ENCODE measurements around the gene CACNA2D1.
"Not testable (repeated sequence)": the region's sequence is repeated elsewhere in the genome, so short reads cannot be mapped to it uniquely, and the experiment has no call there.

Gene CACNA2D1

DNA sequence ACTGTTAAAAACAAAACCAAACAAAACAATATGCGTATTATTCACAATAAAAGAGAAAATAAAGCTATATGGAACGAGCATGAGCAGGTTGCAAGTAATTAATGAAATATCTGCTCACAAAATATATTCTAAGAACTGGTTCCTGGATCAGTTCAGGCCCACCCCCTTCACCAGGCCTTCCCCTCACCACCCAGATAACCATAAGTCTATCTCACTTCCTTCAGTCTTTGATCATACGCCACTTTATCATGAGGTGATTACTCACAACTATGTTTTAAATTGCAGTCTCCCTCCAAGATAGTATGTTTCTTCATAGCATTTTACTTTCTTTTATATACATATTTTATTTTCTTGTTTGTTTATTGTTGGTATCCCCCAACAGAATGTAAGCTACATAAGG is 410.7 kb downstream of the CACNA2D1 start:
- no peak for DNase-seq

DNA sequence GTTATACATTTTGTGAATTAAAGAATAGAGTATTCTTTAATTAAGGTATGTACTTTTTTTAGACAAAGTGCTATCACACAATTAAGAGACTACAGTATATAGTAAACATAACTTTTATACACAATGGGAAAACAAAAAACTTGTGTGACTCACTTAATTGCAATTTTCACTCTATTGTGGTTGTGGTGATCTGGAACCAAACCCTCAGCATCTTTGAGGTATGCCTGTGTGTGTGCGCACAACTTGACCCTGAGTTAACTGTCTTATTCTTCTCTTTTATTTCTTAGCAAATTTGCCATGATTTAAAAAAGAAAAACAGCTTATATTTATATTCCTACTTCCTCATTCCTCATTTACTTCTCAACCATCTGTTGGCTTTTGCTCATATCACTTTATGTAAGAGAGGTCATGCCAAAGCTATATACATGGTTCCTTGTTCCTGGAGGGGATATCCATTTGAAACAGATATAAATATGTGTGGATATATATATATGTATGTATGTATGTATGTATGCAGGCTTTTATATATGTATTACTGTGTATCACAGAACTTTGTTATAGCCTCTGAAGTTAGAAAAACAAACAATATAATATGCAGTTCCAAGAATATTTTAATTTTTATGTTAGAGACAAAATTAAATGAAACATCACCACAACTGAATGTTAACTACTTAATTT is 414.2 kb downstream of the CACNA2D1 start:
- DNase-seq: peak; percentile 13

DNA sequence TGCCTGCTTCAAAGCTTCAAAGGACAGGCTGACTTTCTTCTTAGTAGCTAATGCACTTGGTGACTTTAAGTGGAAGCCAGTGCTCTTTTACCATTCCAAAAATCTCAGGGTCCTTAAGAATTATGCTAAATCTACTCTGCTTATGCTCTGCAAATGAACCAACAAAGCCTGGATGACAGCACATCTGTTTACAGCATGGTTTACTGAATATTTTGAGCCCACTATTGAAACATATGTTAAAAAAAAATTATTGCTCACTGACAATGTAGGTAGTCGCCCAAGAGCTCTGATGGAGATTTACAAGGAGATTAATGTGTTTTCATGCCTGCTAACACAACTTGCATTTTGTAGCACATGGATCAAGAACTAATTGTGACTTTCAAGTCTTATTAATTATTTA is 415.5 kb downstream of the CACNA2D1 start:
- no peak for DNase-seq

DNA sequence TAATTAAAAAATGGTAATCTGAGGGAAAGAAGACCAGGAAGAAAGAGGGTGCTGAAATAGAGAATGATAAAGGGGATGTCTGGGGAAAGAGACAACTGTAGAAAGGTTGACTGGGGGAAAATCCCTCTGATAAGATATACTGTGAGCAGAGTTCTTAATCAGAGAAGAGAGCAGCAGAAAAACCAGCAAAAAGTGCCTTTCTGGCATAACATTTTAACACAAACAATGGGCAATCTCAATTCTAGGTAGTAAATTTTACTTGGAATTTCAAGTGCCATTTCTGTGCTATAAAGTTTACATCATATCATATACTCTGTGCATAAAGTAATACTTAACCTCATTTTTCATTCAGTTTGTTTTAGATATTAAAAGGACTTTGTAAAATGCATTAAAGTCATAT is 421.9 kb downstream of the CACNA2D1 start:
- no peak for DNase-seq

DNA sequence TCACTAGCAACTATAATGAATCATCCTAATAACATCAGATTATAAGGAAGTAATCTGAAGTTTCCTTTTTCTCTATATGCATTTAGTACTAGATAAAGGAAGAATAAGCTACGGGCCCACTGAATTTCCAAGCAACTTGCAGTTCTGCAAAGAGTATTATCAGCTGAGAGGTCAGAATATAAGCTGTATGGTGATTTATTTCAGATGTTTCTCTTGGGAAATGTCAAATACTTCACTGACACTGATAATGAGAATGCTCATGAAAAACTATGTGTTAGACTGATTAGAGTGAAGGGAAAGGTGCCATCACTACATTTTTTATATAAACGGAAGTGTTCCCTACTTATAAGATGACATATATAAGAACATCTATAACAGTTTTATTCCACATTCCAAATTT is 422.5 kb downstream of the CACNA2D1 start:
- DNase-seq: no peak

DNA sequence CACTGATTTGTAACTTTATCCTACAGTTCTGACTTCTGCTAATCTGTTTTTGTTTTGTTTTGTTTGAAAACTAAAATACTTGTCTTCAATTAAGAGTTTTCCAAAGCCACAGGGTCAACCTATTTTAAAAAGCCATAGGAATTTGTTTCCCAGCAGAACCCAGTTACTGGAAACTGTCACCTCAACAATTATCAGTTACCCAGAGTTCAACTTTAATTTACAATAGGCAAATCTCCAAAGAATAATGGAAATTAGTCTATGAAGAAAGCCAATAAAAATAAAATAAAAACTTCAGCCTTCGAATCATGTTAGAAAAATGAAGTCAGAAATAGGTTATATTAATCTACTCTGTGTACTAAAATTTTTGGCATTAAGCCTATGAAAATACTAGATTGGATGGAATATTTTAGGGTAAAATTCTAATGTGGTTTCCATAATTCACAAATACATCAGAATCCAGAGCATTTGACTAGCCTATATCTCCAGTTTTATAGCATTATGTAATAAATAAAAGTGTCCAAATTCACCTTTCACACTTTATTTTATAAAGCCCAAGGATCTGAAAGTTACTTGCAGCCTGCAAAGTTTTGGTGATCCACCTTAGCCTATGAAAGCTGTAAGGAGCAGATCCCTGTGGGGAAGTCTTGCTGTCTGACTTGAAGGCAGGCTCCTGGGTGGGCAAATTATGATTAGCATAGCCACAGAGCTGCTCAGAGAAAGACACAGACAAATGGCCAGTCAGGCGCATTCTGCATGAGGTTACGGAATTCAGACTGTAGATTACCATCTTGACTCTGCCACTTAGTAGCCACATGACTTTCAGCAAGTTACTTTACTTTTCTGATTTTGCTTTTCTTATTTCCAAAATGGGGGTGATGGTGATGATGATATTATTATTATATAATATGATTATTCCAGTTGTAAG is 423.8 kb downstream of the CACNA2D1 start:
- DNase-seq: peak; percentile 21

DNA sequence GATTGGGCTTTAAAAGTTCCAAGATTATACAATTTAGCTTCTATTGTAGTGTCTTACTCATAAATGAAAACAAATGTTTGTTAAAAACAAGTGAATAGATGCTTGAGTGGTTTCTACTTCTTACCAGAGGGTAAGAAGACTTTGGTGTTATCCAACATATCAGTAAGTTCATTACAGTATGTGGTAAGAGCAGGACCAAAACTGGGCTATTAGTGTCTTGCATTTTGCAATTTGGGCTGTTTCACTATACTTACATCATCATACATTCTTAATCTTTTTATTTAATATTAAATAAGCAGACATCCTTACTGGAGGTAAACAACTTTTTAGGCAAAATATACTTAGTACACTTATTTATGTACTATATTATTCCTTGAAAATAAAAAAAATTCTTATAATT is 425.4 kb downstream of the CACNA2D1 start:
- DNase-seq: no peak

DNA sequence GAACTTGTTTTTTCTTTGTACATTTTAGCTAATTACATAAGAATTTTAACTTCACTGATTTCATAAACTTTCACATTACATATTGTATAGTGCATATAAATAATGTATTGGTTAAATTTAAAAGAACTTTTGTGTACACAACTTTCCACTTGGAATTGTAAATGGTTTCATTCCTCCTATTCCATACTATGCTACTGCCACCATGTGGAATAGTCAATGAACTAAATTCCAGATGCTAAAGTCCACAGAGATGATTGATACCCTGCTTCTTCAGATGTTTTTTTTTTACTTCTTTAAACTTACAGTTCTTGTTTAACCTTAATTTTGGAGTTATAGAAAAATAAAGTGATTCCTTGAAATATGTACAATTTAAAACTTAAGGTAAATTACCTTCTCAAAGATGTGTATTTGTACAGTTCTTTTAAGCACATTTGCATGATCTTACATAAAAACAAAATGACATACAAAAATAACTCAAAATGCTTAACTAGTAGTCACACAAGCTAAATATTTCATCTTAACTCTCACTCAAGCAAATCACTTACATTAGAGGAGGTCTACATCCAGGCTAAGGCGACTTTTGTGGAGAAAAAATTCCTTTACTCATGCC is 426.1 kb downstream of the CACNA2D1 start:
- peak; percentile 40 for DNase-seq

DNA sequence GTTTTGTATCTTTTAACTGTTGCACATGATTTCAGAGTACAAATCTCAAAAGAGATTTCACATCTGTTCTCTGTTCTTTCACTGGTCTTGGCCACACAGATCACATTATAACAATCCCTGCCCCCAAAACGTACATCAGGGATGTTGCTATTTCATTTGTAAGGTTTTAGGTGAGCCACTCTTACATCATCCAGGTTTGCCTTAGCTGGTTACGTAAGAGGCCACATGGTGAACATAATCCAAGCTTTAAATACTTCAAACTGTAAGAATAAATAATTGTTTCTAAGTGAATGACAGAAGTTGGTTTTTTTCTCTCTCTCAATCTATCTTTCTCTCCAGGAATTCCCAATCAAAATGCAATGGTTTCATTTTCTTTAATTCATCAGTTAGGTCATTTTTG is 427.8 kb downstream of the CACNA2D1 start:
- no peak for DNase-seq

DNA sequence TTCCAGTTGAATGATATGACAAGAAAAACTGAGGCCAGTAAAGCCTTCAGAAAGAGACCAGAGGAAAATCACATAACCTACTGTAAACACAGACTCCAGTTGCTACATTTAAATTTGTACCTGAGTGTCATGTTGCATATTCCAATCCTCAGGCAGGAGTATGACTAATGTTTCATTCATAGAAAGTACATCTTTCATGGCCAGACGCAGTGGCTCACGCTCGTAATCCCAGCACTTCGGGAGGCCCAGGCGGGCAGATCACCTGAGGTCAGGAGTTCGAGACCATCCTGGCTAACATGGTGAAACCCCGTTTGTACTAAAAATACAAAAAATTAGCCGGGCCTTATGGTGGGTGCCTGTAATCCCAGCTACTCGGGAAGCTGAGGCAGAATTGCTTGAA is 429.0 kb downstream of the CACNA2D1 start:
- not testable (repeated sequence) for DNase-seq

DNA sequence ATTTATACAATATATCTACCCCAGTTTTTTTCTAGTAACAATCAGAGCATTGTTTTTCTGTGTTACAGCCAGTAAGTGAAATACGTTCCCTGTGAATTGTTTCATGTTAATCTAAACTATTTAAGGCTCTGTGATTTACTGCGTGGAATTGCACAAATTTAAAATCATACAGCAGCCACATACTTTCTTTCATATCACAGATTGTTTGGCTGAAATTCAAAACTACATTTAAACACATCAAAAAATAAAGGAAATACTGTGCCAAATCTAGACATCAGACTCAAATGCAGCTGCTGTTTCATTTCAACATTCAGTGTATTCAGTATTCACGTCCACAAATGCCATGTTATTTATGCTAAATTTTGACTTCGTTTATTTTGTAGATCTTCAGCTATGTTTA is 431.1 kb downstream of the CACNA2D1 start:
- DNase-seq: no peak

DNA sequence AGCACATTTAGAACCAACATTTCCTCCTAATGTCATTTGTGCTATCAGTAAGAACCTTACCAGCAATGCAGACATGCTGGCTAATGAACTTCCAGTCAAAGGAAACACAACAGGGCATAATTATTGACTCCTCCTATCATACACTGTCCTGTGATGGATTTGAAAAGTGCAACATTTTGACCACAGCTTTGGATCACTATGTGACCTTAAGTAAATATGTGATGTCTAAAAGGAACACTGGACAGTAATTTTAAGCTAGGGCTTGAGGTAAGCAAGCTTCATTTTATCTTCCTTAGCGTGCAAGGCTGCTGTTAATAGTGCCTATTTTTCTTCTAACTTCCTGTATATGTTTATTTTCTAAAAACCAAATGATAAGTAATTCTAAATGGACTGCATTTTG is 433.2 kb downstream of the CACNA2D1 start:
- no peak for DNase-seq

DNA sequence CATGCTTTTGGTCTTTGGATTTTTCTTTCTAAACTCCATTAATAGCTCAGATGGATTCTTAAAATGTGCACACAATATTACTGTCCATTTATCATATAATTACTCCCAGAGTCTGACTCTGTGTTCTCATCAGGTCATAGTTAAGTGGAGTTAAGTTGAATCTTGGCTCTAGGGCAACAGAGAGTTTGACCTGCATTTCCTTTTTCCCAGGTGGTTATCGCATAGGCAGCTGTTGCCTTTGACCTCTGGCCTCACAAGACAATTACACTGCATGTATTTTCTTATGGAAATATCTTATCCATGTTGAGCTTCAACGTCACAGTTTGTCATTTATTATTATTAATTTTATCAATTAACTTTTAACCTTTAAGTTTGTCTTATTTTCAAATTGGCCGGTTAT is 436.3 kb downstream of the CACNA2D1 start:
- no peak for DNase-seq

DNA sequence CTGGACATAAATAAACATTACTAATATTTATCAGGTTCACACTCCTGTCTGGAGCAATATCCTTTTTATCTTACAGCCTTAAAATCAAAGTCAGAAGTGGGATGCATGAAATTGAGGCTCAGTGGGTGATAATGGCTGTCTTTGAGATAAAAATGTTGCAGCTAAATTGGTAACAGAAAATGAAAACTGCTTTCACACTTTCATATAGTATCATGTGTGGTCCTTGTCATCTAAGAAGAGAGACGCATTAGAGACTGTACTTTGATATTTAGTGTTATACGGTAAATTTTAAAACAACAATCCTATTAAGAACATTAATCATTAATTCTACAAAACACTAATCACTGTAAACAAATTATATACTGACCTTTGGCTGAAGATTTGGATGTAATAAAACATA is 438.5 kb downstream of the CACNA2D1 start:
- no peak for DNase-seq

DNA sequence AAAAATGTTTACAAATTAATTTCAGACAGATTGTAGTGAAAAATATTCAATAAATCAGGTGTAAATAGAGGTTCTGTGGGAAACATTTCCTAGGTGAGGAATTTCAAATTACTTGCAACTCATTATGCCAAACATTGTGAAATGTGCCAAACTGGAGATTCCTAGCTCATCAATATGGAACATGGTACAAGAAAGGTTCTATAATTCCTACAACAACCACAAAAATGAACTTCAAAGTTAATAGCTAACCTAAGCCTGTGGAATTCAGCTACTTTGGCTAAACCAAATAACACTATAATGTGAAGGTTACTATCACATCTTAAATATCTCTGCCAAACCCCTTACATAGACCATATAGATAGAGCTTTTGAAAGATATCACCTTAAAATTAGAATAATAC is 450.4 kb downstream of the CACNA2D1 start:
- no peak for DNase-seq

DNA sequence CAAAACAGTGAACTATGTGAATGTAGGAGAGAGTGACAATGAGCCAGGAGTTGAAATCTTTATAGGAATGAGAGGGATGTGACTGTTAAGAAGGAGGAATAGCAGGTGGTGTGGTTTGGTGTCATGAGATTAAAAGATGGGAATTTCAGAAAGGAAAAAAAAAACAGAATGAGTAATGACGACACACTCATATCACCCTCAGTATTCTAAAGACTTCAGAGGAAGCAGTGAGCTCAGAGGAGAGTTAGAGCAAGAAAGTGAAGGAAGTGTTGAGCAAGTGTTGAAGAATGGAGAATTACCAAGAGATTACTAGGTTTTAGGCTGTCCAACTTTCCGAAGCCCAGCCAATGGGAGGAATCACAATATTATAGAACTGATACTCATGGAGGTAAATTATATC is 453.2 kb downstream of the CACNA2D1 start:
- peak; percentile 59 for DNase-seq

DNA sequence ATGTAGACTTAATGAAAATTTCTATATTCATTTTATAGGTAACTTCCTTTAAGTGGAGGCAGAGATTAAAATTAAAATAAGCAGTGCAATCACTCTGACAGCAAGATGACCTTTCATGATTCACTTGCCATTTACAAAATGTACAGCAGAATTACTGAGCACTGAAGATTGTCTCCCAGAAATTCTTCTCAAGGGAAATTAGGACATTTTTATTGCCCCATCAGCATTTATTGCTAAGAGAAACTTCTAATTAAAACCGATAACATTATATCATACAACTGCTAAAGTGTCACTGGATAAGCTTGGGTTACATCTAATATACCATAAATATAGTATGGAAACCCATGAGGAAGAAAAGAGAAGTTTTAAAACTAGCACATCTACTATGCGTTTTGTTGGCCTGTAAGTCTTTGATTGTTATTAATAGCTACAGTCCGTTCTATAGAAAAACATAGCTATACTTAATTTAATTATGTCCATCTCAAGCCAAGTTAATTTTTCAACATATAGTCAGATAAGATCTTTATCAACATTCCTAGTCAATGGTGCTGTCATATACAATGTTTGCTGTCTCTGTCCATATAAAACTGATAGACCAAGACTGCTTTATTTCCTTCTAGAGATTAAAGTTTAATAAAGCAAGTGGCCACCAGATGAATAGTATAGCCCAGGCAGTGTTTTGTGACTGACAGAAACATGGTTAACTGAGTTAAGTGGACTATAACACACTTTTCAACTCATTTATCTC is 456.7 kb downstream of the CACNA2D1 start:
- no peak for DNase-seq

DNA sequence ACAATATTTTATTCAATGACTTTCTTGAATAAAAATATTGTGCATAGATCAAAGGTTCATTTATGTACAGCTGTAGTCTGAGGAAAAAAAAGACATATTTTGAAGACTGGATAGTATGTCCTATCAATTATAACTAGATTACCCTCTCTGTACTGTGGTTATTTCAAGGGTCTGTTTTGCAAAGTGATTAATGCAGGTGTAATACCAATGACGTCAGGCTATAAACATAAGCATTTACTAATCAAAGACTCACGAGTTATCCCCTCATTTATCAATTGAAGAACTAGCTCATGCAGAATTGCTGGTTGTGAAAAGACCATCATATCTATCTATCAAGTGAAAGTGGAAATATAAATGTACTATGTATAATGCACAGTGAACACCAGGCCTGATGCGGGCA is 460.2 kb downstream of the CACNA2D1 start:
- no peak for DNase-seq

DNA sequence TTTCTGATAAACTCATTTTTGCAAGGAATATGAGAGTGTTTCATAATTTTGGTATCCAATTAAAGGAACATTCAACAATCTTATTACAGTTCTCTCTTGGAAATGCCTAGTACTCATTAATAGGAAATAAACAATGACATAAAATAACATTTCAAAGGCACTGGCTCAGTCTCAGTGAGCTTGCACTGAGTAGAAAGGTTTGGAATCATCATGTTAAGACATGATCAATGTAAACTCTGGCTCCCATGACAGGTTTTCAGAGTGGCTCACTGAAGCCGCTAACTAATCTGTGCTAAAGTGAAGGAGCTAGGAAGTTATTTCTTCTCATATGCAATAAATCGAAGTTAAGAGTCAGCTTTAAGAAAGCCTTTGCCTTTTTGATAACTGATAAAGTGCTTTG is 470.5 kb downstream of the CACNA2D1 start:
- no peak for DNase-seq

DNA sequence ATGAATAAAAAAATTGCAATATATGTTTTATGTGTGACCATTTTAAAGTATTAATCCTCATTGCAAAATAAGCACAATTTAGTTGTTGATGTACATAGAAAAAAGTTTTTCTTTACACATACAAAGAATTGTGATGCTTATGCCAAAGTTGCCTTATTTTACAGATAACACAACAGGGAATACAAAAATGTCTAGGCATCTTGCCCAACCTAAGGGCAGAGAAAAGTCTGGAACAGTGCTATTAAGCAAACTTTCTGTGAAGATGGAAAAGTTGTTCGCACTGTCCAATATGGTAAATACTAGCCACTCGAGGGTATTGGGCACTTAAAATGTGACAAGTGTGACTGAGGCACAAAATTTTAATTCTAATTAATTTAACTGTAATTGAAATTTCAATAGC is 483.6 kb downstream of the CACNA2D1 start:
- DNase-seq: no peak

DNA sequence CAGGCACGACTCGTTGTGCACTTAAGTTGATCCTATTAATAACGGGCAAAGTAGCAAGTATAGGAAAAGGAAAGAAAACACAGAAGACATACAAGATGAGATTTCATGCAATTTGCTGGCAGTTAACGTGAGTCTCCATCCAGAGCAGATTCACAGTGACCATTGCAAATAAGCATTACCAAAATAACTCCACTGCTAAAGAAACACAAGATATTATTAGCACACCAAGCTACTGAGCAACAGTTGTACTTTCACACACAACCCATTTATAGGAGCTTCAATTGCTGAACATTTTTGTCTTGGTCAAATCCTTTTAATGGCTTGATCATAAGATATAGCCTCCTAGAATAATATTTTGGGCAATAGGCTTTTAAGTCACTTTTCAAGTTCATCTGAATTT is 486.1 kb downstream of the CACNA2D1 start:
- no peak for DNase-seq

DNA sequence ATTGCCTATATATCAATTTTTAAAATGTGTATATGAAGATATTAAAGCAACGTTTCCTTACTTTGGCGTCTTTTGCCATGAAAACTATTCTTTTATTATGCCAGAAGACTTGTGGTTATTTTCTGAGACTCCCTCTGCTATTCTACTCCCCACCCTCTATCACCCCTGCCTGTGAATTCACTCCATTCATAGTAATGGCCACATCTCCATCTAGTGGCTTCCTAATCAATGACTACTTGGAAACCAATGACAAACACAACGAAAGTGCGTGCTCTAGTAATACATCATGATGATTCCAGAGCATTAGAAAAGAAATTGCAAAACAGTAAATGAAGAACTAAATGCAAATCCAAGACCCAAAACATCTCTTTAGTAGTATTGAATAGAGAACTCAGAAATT is 487.1 kb downstream of the CACNA2D1 start:
- DNase-seq: peak; percentile 49

DNA sequence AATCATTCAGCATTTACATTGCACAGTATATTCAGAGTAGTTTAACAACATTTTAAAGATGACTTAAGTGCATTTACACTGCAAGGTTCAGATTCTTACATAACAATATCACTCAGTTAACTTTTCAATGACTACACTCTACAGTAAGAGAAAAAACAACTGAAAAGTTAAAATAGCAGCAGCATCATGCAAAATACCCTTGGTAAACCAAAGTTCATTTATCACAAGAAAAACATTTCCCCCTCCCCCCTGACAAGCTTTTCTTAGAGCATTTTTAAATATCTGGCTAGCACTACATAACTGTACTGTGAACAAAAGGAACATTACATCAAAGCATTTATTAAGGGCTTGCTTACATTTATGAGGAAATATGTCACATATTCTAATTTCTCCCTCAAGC is 494.3 kb downstream of the CACNA2D1 start:
- DNase-seq: peak; percentile 24

All from fibroblast of skin of back (primary cell).